ENCODE measurements around the gene DHX15.

DHX15 gene

GRCh38 chr4:24584211-24584850 lies at the start of gene DHX15:
TSS of gene DHX15 (minus strand) at chr4:24584554. CDS start at chr4:24584393, 161 bp downstream.
- DNase-seq (ENCODE audit: low read depth in 1 of 2, low spot score in 1 of 2): peak; percentile 82 to 90

DNA sequence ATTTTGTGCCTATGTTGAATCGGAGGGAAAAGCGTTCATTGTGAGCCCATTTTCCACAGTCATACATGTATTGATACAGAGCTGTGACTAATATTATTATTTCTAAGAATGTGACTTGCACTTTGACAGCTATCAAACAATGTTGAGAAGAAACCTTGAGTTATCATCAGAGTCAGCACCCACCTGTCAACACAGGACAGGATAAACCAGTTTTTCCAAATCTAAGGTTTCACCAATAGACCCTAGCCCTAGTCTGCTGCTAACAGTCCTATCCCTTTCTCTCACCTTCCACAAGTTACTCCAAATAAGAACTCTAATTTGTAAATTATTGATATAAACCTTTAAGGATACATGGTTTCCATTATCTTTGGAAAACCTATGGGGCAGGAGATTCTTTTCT lies 47.7 kb upstream of the DHX15 start:
- no peak for DNase-seq (ENCODE audit: low read depth in 1 of 2, low spot score in 1 of 2)

DNA sequence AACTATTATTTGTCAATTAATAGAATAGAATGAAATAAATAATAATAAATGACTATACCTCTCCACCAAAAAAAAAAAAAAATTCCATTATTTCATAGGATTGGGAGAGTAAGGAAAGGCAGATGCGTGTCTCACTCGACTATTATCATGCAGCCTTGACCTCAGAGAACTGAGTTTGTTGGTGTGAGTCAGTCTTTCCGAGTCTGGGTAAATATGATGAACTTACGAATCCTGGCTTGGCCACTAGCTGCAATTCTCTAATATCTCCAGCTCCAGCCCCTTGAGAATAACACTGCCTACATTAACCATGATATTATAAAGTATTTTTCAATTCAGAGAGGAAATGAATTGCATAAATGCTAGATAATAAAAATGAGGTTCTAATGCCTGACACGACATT lies 46.6 kb upstream of the DHX15 start:
- no peak for DNase-seq (ENCODE audit: low read depth in 1 of 2, low spot score in 1 of 2)

DNA sequence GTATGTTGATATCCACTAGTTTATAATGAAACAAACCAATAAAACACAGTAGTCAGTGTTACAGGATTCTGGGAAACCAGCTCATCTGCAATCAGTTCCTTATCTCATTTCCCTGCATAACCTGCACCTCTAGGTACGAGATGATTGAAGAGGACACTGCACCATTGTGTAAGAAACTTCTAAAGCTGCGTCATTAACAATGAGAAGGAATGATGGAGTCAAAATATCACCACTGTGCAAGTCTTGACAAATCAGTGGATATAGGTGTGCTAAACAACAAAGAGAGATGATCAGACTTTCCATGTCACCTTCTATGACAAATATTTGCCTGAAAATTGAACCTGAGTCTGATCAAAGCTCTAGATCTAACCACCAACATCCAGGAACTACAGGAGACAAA lies 40.7 kb upstream of the DHX15 start:
- DNase-seq (ENCODE audit: low read depth in 1 of 2, low spot score in 1 of 2): no peak

DNA sequence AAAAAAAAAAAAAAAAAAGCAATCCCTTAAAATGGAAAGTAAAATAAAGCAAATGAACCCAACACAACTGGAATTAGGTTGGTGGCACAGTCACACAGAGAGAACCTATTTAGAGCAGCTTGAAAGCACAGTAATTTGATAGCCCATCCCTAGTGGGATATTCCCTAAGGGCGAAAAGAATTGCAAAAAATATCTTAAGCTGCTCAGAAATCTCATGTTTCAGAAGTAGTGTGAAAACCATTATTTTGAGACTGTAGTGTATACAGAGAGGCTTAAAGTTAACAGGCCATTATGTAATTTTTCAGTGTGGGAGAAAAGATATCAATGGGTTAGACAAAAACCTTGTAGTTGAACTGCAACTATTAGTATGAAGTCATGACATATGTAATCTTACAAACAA lies 40.0 kb upstream of the DHX15 start:
- no peak for DNase-seq (ENCODE audit: low read depth in 1 of 2, low spot score in 1 of 2)

- no peak for DNase-seq (ENCODE audit: low read depth in 1 of 2, low spot score in 1 of 2)
These were observed 37.9 kb upstream of the DHX15 start for GRCh38 chr4:24622146-24622834.

GRCh38 chr4:24615977-24616376 lies 31.6 kb upstream of the DHX15 start:
- DNase-seq (ENCODE audit: low read depth in 1 of 2, low spot score in 1 of 2): no peak

DNA sequence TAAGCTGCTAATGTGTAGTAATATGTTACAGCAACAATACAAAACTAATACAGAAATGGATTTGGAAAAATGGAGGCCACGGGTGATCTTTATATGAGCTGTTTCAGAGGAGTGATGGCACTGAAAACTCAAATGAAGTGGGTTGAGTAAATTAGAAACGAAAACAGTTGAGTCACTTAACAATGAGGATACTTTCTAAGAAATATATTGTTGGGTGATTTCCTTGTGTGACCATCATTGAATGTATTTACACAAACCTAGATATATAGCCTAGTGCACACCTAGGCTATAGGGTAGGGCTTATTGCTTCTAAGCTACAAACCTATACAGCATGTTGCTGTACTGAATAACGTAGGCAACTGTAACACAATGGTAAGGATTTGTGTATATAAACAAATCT lies 30.5 kb upstream of the DHX15 start:
- no peak for DNase-seq (ENCODE audit: low read depth in 1 of 2, low spot score in 1 of 2)

GRCh38 chr4:24613502-24613901 lies 29.1 kb upstream of the DHX15 start:
- DNase-seq (ENCODE audit: low read depth in 1 of 2, low spot score in 1 of 2): no peak

- no peak for DNase-seq (ENCODE audit: low read depth in 1 of 2, low spot score in 1 of 2)
These were observed 27.2 kb upstream of the DHX15 start for GRCh38 chr4:24611575-24611974.

- no peak for DNase-seq (ENCODE audit: low read depth in 1 of 2, low spot score in 1 of 2)
These were observed 23.0 kb upstream of the DHX15 start for GRCh38 chr4:24607334-24607733.

- DNase-seq (ENCODE audit: low read depth in 1 of 2, low spot score in 1 of 2): no peak
These were observed 20.9 kb upstream of the DHX15 start for GRCh38 chr4:24605216-24605615.

DNA sequence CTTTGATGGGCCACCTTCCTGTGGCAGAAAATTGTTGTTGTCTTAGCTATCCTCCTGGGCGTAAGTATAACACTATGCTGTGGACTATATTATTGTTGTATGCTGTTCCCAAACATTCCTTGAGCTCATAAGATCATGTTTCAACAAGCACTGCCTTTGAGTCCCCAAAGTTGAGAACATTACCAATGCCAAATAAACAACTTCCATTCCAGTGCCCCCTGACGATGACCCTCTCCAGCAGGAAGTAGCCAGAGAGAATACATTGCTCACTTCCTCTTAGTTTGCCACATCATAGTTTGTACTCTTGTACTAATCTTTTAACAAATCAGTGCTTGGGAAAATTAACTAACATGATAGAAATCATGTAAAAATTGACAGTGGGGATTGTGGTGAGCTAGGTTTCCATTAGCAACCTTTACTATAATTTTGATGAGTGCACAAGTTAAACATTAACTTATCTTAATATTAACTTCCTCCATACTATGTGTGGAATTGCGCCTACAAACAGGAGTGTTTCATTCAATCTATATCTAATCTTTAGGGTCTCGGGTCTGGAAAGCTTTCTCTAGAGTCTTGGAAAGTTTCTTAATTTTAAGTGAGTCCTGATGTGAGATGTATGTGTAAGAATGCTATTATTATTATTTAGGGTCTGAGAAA lies 20.3 kb upstream of the DHX15 start:
- no peak for DNase-seq (ENCODE audit: low read depth in 1 of 2, low spot score in 1 of 2)

- no peak for DNase-seq (ENCODE audit: low read depth in 1 of 2, low spot score in 1 of 2)
These were observed 19.0 kb upstream of the DHX15 start for GRCh38 chr4:24603343-24603742.

DNA sequence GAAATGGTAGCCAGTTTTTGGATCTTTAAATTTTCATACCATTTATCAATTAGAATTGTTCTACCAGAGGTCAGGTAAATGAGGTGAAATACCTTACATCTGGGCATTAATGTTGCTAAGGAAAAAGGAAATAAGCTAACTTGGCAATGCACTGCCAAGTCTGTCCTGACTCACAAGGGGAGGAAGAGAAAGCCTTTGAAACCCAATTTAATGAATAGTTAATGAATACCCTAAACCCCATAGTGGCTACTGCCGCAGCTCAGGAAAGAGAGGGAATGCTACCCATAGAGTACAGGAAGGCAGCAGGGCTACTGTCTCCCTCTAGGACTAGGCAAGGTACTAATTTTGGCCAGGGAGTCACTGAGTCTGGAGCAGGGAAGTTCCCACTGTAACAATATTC lies 16.8 kb upstream of the DHX15 start:
- DNase-seq (ENCODE audit: low read depth in 1 of 2, low spot score in 1 of 2): no peak

DNA sequence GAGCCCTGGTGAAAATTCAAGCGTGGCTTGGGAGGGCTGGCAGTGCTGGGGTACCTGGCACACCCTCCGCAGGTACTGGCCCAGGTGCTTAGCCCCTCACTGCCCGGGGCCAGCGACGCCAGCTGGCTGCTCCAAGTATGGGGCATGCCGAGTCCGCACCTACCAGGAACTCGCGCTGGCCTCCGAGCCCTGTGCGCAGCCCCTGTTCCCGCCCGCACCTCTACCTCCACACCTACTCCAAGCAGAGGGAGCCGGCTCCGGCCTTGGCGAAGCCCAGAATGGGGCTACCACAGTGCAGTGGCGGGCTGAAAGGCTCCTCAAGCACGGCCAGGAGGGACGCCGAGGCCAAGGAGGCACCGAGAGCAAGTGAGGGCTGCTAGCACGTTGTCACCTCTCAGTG lies 14.9 kb upstream of the DHX15 start:
- no peak for DNase-seq (ENCODE audit: low read depth in 1 of 2, low spot score in 1 of 2)

DNA sequence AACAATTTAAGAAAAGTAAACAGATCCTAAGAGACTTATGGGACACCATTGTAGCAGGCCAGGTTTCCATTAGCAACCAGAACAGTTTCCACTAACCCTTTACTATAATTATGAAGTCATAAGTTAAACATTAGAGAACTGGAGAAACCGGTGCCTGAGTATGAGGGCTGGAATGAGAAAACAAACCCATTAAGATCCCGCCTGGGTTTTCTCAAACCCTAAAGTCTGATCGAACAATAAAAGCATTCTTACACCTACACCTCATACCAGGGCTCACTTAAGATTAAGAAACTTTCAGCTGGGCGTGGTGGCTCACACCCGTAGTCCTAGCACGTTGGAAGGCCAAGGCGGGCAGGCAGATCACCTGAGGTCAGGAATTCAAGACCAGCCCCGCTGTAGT lies 13.7 kb upstream of the DHX15 start:
- no peak for DNase-seq (ENCODE audit: low read depth in 1 of 2, low spot score in 1 of 2)

GRCh38 chr4:24595659-24596058 lies 11.3 kb upstream of the DHX15 start:
- no peak for DNase-seq (ENCODE audit: low read depth in 1 of 2, low spot score in 1 of 2)

DNA sequence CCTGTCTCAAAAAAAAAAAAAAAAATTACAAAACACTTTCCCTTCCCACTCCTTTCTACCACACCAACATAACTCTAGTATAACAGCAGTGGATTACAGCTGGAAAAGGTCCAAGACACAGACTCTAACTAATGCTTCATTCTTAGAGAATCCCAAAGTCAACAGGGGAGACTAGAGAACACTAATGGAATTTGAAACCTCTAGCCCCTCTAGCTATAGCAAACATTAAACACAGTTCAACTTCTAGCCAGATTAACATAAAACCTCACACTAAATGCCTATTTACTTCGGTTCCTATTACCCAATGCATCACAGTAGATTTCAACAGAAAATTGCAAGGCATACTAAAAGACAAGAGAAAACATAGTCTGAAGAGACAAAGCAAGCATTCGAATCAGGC lies 10.5 kb upstream of the DHX15 start:
- no peak for DNase-seq (ENCODE audit: low read depth in 1 of 2, low spot score in 1 of 2)

GRCh38 chr4:24589448-24589847 lies 5.1 kb upstream of the DHX15 start:
- DNase-seq (ENCODE audit: low read depth in 1 of 2, low spot score in 1 of 2): no peak

- DNase-seq (ENCODE audit: low read depth in 1 of 2, low spot score in 1 of 2): no peak
These were observed 4.0 kb upstream of the DHX15 start for GRCh38 chr4:24588216-24588954.

Measured in activated T-helper 1 cell treated with anti-CD3 and anti-CD28 coated beads, Interleukin-2, amount 50 U/mL, for 16 hours (primary cell).